NCI-H460 (cell line): ENCODE data around the gene RIPK4. TPM values are rescaled to one million over a fixed set of nuclear protein-coding genes. Genes with fewer than 3 reads are reported as not detected.
"Not testable (repeated sequence)": the region's sequence is repeated elsewhere in the genome, so short reads cannot be mapped to it uniquely, and the experiment has no call there.

Source experiments
- DNase-seq: peaks from one replicate; pipeline ENCODE4 v3.0.0-alpha.2; 2016; ENCODE audit warnings: low read depth; ENCODE audit errors: extremely low read depth
- total RNA-seq: library from RNA; depleted of rRNA; stranded (reverse); fragments of >200 nt; shearing (Covaris generic); gene quantifications from 2 replicates; pipeline ENCODE4 v1.2.3, GENCODE V29; 2014

RIPK4 gene
- total RNA-seq, 1 experiment from 2014 or later = 1.8 TPM

- no peak for DNase-seq
Measured at GRCh38 chr21:41741253-41742072, 25.4 kb downstream of the RIPK4 start.

- no peak for DNase-seq
Measured at GRCh38 chr21:41740604-41741252, 26.1 kb downstream of the RIPK4 start.

- DNase-seq = no peak
Measured at GRCh38 chr21:41739936-41740335, 26.9 kb downstream of the RIPK4 start.

- no peak for DNase-seq
Measured at GRCh38 chr21:41739011-41739410, 27.8 kb downstream of the RIPK4 start.

- no peak for DNase-seq
Measured at GRCh38 chr21:41737651-41738324, 29.1 kb downstream of the RIPK4 start.

GRCh38 chr21:41736423-41736822, 30.4 kb downstream of the RIPK4 start:
- DNase-seq = no peak

- DNase-seq = no peak
Measured at GRCh38 chr21:41733951-41734689, 32.7 kb downstream of the RIPK4 start.

- no peak for DNase-seq
Measured at GRCh38 chr21:41731081-41731480, 35.8 kb downstream of the RIPK4 start.

- no peak for DNase-seq
Measured at GRCh38 chr21:41730367-41730765, 36.5 kb downstream of the RIPK4 start.

GRCh38 chr21:41729701-41730366, 37.0 kb downstream of the RIPK4 start:
- DNase-seq = no peak

GRCh38 chr21:41727784-41728763, 38.8 kb downstream of the RIPK4 start:
- DNase-seq = no peak

- DNase-seq = peak; percentile 11
Measured at GRCh38 chr21:41726970-41727783, 39.7 kb downstream of the RIPK4 start.

- DNase-seq = no peak
Measured at GRCh38 chr21:41726630-41726969, 40.3 kb downstream of the RIPK4 start.

GRCh38 chr21:41726058-41726558, 40.7 kb downstream of the RIPK4 start:
- no peak for DNase-seq

- DNase-seq = no peak
Measured at GRCh38 chr21:41725421-41726031, 41.3 kb downstream of the RIPK4 start.

GRCh38 chr21:41723835-41724234, 43.0 kb downstream of the RIPK4 start:
- DNase-seq = not testable (repeated sequence)

GRCh38 chr21:41722052-41723018, 44.5 kb downstream of the RIPK4 start:
- DNase-seq = no peak
